ENCODE results near the gene DEFB132. TPM values are rescaled to one million over a fixed set of nuclear protein-coding genes. Genes with fewer than 3 reads are reported as not detected.
A peak's percentile ranks its signal among the peaks of the same experiment; 100 is the strongest.

Gene DEFB132
- total RNA-seq: 1 to 10 TPM; 1.5 to 9.2 (median 2.0) TPM

DNA sequence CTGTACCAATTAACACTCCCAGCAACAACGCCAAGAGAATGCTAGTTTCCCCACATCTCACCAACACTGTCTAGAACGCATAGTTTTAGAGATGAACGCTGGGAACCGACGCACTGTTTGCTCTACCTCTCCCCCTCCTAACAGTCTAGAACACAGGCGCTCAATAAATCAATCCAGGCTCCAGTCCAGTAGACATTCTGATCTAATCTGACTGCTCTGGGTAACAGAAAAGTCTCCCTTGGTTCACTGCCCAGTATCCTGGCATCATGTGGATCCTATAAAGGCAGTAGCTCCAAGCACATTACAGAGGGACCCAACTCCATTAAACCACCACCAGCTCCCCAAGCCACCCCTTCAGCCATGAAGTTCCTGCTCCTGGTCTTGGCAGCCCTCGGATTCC is at the start of gene DEFB132:
Gene DEFB132, plus strand, starts transcription at position 306 of the 400 bp plus-strand sequence. Its CDS starts 55 bp downstream, at position 361.
- TF ChIP-seq, protein P1, sequence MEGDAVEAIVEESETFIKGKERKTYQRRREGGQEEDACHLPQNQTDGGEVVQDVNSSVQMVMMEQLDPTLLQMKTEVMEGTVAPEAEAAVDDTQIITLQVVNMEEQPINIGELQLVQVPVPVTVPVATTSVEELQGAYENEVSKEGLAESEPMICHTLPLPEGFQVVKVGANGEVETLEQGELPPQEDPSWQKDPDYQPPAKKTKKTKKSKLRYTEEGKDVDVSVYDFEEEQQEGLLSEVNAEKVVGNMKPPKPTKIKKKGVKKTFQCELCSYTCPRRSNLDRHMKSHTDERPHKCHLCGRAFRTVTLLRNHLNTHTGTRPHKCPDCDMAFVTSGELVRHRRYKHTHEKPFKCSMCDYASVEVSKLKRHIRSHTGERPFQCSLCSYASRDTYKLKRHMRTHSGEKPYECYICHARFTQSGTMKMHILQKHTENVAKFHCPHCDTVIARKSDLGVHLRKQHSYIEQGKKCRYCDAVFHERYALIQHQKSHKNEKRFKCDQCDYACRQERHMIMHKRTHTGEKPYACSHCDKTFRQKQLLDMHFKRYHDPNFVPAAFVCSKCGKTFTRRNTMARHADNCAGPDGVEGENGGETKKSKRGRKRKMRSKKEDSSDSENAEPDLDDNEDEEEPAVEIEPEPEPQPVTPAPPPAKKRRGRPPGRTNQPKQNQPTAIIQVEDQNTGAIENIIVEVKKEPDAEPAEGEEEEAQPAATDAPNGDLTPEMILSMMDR (IDR thresholded peaks at IDR 0.05): no peak
- ATAC-seq (ENCODE audit: low FRiP score) (no peak), DNase-seq (ENCODE audit: low spot score) (no peak)

DNA sequence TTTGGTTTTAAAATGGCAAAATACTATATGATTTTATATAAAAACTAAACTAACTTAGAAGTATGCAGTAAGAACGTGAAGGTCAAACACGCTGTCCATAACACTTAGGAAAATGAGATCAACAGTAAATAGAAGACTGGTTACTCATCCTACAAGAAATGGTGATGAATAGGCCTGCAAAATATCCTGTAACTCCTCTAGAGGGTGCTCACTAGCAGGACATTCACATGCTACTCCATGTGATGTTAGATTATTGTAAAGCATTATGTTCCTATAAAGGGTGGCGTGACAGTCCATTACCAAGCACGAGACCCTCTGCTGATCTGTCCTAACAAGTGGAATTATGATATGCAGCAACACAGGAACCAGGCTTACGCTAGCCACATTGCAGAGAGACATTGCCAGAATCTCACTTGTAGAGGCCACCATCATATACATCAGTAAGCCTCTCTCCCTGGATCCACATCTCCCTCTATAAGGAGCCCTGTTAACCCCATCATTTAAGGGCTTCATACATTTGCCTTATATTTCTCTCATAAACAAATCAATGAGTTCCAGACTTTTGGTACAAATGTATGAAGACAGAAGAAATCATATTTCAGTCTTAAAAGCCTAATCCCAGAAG is 48.5 kb upstream of the DEFB132 start:
- ATAC-seq (ENCODE audit: low FRiP score): peak; percentile 62
- no peak for DNase-seq (ENCODE audit: low spot score)
- TF ChIP-seq, protein P1 (IDR thresholded peaks at IDR 0.05): no peak

GRCh38 chr20:210809-211502 is 46.6 kb upstream of the DEFB132 start:
- TF ChIP-seq, protein P1 (IDR thresholded peaks at IDR 0.05): no peak
- DNase-seq (ENCODE audit: low spot score) (no peak), ATAC-seq (ENCODE audit: low FRiP score) (no peak)

GRCh38 chr20:214383-214782 is 43.1 kb upstream of the DEFB132 start:
- TF ChIP-seq, protein P1 (IDR thresholded peaks at IDR 0.05): no peak
- DNase-seq (ENCODE audit: low spot score): no peak
- ATAC-seq (ENCODE audit: low FRiP score): no peak

GRCh38 chr20:215796-216195 is 41.7 kb upstream of the DEFB132 start:
- ATAC-seq (ENCODE audit: low FRiP score): no peak
- no peak for DNase-seq (ENCODE audit: low spot score)
- TF ChIP-seq, protein P1 (IDR thresholded peaks at IDR 0.05): no peak

DNA sequence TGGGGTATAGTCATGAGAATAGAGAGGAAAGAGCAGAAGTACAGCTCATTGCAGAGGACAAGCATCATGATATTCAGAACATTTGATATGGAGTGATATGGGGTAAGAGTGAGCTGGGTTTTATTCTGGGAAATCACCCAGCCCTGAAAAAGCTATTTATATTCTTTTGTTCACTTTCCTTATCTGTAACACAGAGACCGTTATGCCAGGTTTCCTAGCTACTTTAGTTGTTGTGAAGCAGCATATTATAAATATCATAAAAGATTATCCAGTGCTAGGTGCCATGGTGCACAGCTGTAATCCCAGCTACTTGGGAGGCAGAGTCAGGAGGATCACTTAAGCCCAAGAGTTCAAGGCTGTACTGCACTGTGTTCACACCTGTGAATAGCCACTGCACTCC is 40.3 kb upstream of the DEFB132 start:
- TF ChIP-seq, protein P1 (IDR thresholded peaks at IDR 0.05): no peak

More for the DNA sequence above, 40.3 kb upstream of the DEFB132 start:
- DNase-seq (ENCODE audit: low spot score): no peak
- no peak for ATAC-seq (ENCODE audit: low FRiP score)
